Tibial nerve (tissue), 4 donors: ENCODE results near the gene PEDS1.

Source experiments
- EP300 ChIP-seq, 2 donors: sonication (generic); formaldehyde crosslinking; IDR thresholded peaks; one replicate each; pipeline ENCODE4 v1.6.1; 2017; ENCODE audit warnings: antibody characterized with exemption in 2 of 2, mild to moderate bottlenecking in 1 of 2
- POLR2A ChIP-seq, 2 donors: fragments of 450-650 bp; IDR thresholded peaks; one replicate each; pipeline ENCODE4 v1.6.1; 2017; ENCODE audit warnings: antibody characterized with exemption in 2 of 2, mild to moderate bottlenecking in 2 of 2, moderate library complexity in 2 of 2
- TF ChIP-seq, protein P1 (sequence below), 5 experiments: fragments of 200-600 bp in 3 of 5; fragments of 450-650 bp in 2 of 5; sonication (generic) in 3 of 5; IDR thresholded peaks; one replicate each; pipeline ENCODE4 v1.5.1; 2016 to 2019; ENCODE audit warnings: antibody characterized with exemption in 5 of 5, mild to moderate bottlenecking in 3 of 5, moderate library complexity in 2 of 5

DNA sequence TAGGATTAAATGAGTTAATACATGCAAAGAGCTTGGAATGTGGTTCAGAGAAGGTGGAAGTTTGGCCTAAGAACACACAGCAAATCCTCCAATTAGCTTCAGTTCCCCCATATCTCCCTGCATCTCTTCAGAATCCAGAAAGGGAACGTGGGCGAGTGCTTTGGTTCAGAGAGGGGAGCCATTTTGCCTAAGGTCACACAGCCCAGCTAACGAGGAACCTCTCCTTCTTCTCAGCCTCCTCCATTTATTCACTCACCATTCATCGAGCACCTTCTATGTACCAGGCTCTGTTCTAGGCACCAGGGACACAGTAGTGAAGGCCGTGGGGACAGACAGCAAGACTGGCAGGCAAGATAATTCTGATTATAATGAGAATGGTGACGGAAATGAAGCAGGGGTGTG, 34.8 kb upstream of the PEDS1 start:
- TF ChIP-seq, protein P1, sequence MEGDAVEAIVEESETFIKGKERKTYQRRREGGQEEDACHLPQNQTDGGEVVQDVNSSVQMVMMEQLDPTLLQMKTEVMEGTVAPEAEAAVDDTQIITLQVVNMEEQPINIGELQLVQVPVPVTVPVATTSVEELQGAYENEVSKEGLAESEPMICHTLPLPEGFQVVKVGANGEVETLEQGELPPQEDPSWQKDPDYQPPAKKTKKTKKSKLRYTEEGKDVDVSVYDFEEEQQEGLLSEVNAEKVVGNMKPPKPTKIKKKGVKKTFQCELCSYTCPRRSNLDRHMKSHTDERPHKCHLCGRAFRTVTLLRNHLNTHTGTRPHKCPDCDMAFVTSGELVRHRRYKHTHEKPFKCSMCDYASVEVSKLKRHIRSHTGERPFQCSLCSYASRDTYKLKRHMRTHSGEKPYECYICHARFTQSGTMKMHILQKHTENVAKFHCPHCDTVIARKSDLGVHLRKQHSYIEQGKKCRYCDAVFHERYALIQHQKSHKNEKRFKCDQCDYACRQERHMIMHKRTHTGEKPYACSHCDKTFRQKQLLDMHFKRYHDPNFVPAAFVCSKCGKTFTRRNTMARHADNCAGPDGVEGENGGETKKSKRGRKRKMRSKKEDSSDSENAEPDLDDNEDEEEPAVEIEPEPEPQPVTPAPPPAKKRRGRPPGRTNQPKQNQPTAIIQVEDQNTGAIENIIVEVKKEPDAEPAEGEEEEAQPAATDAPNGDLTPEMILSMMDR (IDR thresholded peaks at IDR 0.05), result no peak
- TF ChIP-seq POLR2A (IDR thresholded peaks at IDR 0.05) (no peak), EP300 (IDR thresholded peaks at IDR 0.05) (no peak)
